HG02798 (cell line): ENCODE data around the gene DDIT3.
A peak's percentile ranks its signal among the peaks of the same experiment; 100 is the strongest.

Source experiments
- ATAC-seq: cut with Tn5 transposase; IDR thresholded peaks from one replicate; pipeline ENCODE4 v1.9.1; 2021; ENCODE audit warnings: mild to moderate bottlenecking; ENCODE audit not compliant: unreplicated experiment, poor library complexity

The DDIT3 gene

GRCh38 chr12:57548013-57548315 is 27.6 kb upstream of the DDIT3 start:
- no peak for ATAC-seq

GRCh38 chr12:57547288-57548012 is 27.1 kb upstream of the DDIT3 start:
- no peak for ATAC-seq

- ATAC-seq: peak; percentile 98
Measured at GRCh38 chr12:57546438-57547287, 26.3 kb upstream of the DDIT3 start, which contains the start of gene DCTN2. DCTN2 (minus strand) TSS chr12:57547192; CDS start chr12:57547063, 129 bp downstream.

- ATAC-seq: no peak
Measured at GRCh38 chr12:57545809-57546437, 25.6 kb upstream of the DDIT3 start.

GRCh38 chr12:57543581-57543980 is 23.3 kb upstream of the DDIT3 start:
- no peak for ATAC-seq

GRCh38 chr12:57541717-57542116 is 21.4 kb upstream of the DDIT3 start:
- ATAC-seq: no peak

GRCh38 chr12:57541001-57541400 is 20.7 kb upstream of the DDIT3 start:
- no peak for ATAC-seq

- ATAC-seq: no peak
Measured at GRCh38 chr12:57539134-57539768, 18.9 kb upstream of the DDIT3 start.

GRCh38 chr12:57536597-57536942 is 16.3 kb upstream of the DDIT3 start:
- ATAC-seq: no peak

- ATAC-seq: no peak
Measured at GRCh38 chr12:57535764-57536596, 15.7 kb upstream of the DDIT3 start.

GRCh38 chr12:57534991-57535543 is 14.8 kb upstream of the DDIT3 start:
- ATAC-seq: no peak

- ATAC-seq: no peak
Measured at GRCh38 chr12:57534250-57534649, 13.9 kb upstream of the DDIT3 start.

- no peak for ATAC-seq
Measured at GRCh38 chr12:57533108-57533507, 12.8 kb upstream of the DDIT3 start.

GRCh38 chr12:57531836-57532235 is 11.5 kb upstream of the DDIT3 start:
- ATAC-seq: no peak

- ATAC-seq: no peak
Measured at GRCh38 chr12:57530396-57531142, 10.3 kb upstream of the DDIT3 start.

GRCh38 chr12:57529831-57530230 is 9.5 kb upstream of the DDIT3 start:
- ATAC-seq: no peak

GRCh38 chr12:57528831-57529555 is 8.7 kb upstream of the DDIT3 start:
- ATAC-seq: no peak

- ATAC-seq: no peak
Measured at GRCh38 chr12:57528176-57528575, 7.9 kb upstream of the DDIT3 start.
